ENCODE data around the gene PPM1D. TPM values are rescaled to one million over a fixed set of nuclear protein-coding genes. Genes with fewer than 3 reads are reported as not detected.

Gene PPM1D
- 6.7 and 11.0 TPM in 2 replicates for total RNA-seq

GRCh38 chr17:60599620-60600489 lies at the start of gene PPM1D:
PPM1D (plus strand) TSS chr17:60600193; CDS start chr17:60600415, 222 bp downstream.

GRCh38 chr17:60677308-60678117 lies 77.5 kb downstream of the PPM1D start, which contains the start of gene BCAS3:
BCAS3 (plus strand) TSS chr17:60677851.

Other genes starting within 250 kb of the PPM1D start
- 44.7 and 55.2 TPM in 2 replicates for gene USP32, start 208.1 kb upstream of the PPM1D start, total RNA-seq
- 0.14 TPM in 1 of 2 replicates, not detected in the other for gene CHCT1, start 177.7 kb upstream of the PPM1D start, total RNA-seq
- 40.2 and 41.6 TPM in 2 replicates for gene APPBP2, start 74.0 kb upstream of the PPM1D start, total RNA-seq
- gene BCAS3, start 77.7 kb downstream of the PPM1D start, total RNA-seq: 22.2 and 32.1 TPM in 2 replicates